ENCODE data around the gene PASD1.
"Not testable (repeated sequence)": the region's sequence is repeated elsewhere in the genome, so short reads cannot be mapped to it uniquely, and the experiment has no call there.

PASD1 gene

GRCh38 chrX:151564035-151564434 is 560 bp downstream of the PASD1 start:
- DNase-seq (ENCODE audit: low read depth) = no peak
- no peak overlapping the region for H3K4me3 ChIP-seq (replicated peaks; ENCODE audit: low read depth, low read length)
- TF ChIP-seq CTCF (IDR thresholded peaks at IDR 0.05; ENCODE audit: low read length, missing control alignments) = no peak

- not testable (repeated sequence) for DNase-seq (ENCODE audit: low read depth); H3K4me3 ChIP-seq (replicated peaks; ENCODE audit: low read depth, low read length)
These were observed 3.4 kb downstream of the PASD1 start for GRCh38 chrX:151566872-151567271.

GRCh38 chrX:151570561-151570960 is 7.1 kb downstream of the PASD1 start:
- H3K4me3 ChIP-seq (replicated peaks; ENCODE audit: low read depth, low read length) = no peak overlapping the region
- no peak for TF ChIP-seq CTCF (IDR thresholded peaks at IDR 0.05; ENCODE audit: low read length, missing control alignments)
- DNase-seq (ENCODE audit: low read depth) = no peak

GRCh38 chrX:151593384-151593783 is 29.9 kb downstream of the PASD1 start:
- H3K4me3 ChIP-seq (replicated peaks; ENCODE audit: low read depth, low read length); DNase-seq (ENCODE audit: low read depth): not testable (repeated sequence)

GRCh38 chrX:151596282-151596681 is 32.8 kb downstream of the PASD1 start:
- no peak for TF ChIP-seq CTCF (IDR thresholded peaks at IDR 0.05; ENCODE audit: low read length, missing control alignments)
- no peak overlapping the region for H3K4me3 ChIP-seq (replicated peaks; ENCODE audit: low read depth, low read length)
- DNase-seq (ENCODE audit: low read depth) = no peak

- no peak for TF ChIP-seq CTCF (IDR thresholded peaks at IDR 0.05; ENCODE audit: low read length, missing control alignments)
- DNase-seq (ENCODE audit: low read depth) = no peak
- no peak overlapping the region for H3K4me3 ChIP-seq (replicated peaks; ENCODE audit: low read depth, low read length)
These were observed 41.5 kb downstream of the PASD1 start for GRCh38 chrX:151604931-151605330.

- no peak for DNase-seq (ENCODE audit: low read depth)
- TF ChIP-seq CTCF (IDR thresholded peaks at IDR 0.05; ENCODE audit: low read length, missing control alignments) = no peak
- no peak overlapping the region for H3K4me3 ChIP-seq (replicated peaks; ENCODE audit: low read depth, low read length)
These were observed 45.7 kb downstream of the PASD1 start for GRCh38 chrX:151609222-151609621.

- no peak for DNase-seq (ENCODE audit: low read depth)
- H3K4me3 ChIP-seq (replicated peaks; ENCODE audit: low read depth, low read length) = no peak overlapping the region
- TF ChIP-seq CTCF (IDR thresholded peaks at IDR 0.05; ENCODE audit: low read length, missing control alignments) = no peak
These were observed 57.9 kb downstream of the PASD1 start for GRCh38 chrX:151621422-151621821.
